Astrocyte of the spinal cord (primary cell): ENCODE data around the gene PRXL2B.
"Not testable (repeated sequence)": the region's sequence is repeated elsewhere in the genome, so short reads cannot be mapped to it uniquely, and the experiment has no call there.

Experiments used
- DNase-seq: peaks from one replicate; pipeline ENCODE4 v3.0.0; 2011; ENCODE audit warnings: low read depth, low spot score
- H3K4me3 ChIP-seq: 2 replicates; pipeline ENCODE4 v1.5.1; 2011; ENCODE audit warnings: low read depth, mild to moderate bottlenecking, low read length, moderate library complexity
- in situ Hi-C: cut with HindIII; loops from 2 replicates; pipeline ENCODE4 v1.10.0; 2017; ENCODE audit warnings: low sequenced_read_pairs
- TF ChIP-seq, protein P1 (sequence below): IDR thresholded peaks from 2 replicates; pipeline ENCODE4 v1.5.1; 2012; ENCODE audit warnings: low read depth, mild to moderate bottlenecking, low read length, inconsistent platforms

The PRXL2B gene

DNA sequence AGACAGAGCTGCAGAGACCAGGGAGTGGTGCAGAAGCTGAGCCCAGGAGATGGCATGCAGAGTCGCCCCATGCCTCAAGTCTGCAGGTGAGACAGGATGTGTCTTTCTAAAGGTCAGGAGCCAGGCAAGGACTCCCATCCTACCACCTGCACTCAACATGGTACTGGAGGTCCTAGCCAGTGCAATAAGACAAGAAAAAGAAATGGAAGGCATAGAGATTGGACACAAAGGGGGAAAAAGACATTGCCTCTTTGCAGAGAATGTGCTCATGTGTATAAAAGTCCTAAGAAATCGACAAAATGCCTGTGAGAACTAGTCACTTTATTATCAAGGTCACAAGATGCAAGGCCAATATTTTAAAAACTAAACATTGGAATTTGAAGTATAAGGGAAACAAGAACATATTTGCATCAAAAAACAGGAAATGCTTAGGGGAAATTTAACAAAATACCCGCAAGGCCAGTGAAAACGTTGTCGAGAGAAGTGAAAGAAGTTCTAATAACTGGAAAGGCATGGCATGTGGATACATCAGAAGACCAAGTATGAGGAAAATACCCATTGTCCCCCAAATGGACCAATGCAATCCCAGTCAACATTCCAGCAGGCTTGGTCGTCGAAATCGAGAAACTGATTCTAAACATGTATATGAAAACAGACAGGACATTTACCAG, 13.2 kb upstream of the PRXL2B start:
- in situ Hi-C loops, result no loop called here
- TF ChIP-seq, protein P1, sequence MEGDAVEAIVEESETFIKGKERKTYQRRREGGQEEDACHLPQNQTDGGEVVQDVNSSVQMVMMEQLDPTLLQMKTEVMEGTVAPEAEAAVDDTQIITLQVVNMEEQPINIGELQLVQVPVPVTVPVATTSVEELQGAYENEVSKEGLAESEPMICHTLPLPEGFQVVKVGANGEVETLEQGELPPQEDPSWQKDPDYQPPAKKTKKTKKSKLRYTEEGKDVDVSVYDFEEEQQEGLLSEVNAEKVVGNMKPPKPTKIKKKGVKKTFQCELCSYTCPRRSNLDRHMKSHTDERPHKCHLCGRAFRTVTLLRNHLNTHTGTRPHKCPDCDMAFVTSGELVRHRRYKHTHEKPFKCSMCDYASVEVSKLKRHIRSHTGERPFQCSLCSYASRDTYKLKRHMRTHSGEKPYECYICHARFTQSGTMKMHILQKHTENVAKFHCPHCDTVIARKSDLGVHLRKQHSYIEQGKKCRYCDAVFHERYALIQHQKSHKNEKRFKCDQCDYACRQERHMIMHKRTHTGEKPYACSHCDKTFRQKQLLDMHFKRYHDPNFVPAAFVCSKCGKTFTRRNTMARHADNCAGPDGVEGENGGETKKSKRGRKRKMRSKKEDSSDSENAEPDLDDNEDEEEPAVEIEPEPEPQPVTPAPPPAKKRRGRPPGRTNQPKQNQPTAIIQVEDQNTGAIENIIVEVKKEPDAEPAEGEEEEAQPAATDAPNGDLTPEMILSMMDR, result no peak
- DNase-seq, result no peak
- H3K4me3 ChIP-seq, result no peak overlapping the region

DNA sequence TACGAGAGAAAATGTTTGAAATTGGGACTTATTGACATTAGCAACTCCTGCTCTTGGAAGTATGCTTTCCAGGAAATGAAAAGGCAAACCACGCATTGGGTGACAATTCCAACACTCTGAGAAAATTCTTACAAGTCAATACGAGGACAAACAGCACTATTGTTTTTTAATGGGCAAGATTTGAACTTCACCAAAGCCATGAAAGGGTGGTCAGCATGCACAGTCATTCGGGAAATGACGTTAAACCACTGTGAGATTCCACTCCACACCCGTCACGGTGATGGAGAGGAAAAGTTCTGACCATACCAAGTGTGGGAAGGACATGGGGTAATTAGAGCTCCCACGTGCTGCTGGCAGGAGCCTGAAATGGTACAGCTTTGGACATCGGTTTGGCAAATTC, 12.2 kb upstream of the PRXL2B start:
- TF ChIP-seq, protein P1, result no peak

DNA sequence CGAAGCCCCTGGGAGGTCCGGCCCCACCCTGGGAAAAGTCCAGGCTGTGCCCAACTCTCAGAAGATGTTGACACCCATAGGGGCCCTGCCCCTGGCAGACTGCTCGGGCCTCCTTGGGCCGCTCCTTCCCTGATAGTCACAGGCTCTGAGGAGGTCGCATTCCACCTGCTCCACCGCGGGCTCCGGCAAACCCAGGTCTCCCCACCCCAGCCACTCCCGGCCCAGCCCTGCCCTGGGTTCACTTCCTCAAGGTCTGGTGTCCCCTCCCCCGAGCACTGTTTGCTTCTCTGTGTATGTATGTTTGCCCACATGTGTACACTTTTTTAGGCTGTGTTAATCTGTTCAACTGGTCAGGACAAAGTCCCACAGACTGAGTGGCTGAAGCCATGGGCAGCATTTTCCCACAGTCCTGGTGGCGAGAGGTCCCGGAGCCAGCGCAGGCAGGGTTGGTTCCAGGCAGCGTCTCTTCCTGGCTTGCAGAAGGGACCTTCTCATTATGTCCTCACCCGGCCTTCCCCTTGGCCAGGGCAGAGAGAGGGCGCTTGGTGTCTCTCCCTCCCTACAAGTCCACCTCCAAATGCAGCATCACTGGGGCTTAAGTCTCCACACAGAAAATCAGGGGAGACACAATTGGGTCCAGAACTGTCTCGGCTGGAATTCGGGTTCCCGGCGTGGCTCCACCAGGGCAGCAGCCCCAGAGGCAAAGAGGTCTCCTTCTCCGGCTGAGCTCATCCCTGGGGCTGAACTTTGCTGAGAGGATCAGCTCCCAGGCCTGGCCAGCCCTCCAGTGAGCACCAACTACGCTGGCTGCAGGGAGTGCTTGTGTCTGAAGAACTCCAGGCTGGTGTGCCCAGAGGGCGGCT, 10.5 kb upstream of the PRXL2B start:
- H3K4me3 ChIP-seq, result no peak overlapping the region
- in situ Hi-C loops, result no loop called here
- DNase-seq, result no peak
- TF ChIP-seq, protein P1, result no peak

More for the DNA sequence above, 12.2 kb upstream of the PRXL2B start:
- in situ Hi-C loops, result no loop called here
- no peak overlapping the region for H3K4me3 ChIP-seq
- DNase-seq, result no peak

DNA sequence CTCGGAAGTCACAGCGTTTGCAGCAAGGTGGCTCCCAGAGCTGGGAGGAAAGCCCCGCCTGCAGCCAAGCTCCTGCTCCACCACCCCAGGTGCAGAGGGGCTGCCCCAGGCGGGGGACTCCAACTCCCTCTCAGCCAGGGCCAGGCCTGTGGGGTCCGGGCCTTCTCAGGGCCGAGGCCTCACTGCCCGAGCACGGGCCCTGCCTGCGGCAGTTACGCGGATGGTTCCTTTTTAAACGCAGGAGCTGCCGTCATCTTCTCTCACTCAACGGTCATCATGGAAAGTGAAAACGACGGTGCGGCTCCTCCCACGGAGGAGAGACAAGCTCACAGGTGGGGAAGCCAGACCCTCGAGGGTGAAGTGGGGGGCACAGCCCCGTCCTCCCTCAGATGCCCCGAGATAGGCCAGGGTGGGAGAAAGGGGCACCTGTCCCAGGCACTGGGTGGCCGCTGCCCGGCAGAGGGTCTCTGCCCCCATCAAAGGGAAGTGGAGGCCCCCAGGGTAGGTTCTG, 9.0 kb upstream of the PRXL2B start:
- in situ Hi-C loops, DNase-seq, H3K4me3 ChIP-seq: not testable (repeated sequence)

DNA sequence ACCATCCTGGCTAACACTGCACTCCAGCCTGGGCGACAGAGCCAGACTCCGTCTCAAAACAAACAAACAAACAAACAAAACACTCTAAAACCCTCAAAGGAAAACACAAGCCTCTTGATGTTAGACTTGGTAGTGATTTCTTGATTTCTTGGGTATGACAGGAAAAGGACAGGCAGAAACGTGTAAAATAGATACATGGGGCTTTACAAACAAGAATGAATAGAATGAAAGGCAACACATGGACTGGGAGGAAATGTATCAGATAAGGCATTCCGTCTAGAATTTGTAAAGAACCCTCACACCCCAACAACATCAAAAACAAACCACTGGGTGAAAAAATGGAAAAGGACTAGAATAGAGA, 7.8 kb upstream of the PRXL2B start:
- no peak overlapping the region for H3K4me3 ChIP-seq
- in situ Hi-C loops, result no loop called here
- TF ChIP-seq, protein P1, result no peak

GRCh38 chr1:2580691-2581090, 5.9 kb upstream of the PRXL2B start:
- in situ Hi-C loops, result no loop called here
- TF ChIP-seq, protein P1, result no peak
- H3K4me3 ChIP-seq, result no peak overlapping the region
- DNase-seq, result no peak

More for the DNA sequence above, 7.8 kb upstream of the PRXL2B start:
- DNase-seq, result no peak

DNA sequence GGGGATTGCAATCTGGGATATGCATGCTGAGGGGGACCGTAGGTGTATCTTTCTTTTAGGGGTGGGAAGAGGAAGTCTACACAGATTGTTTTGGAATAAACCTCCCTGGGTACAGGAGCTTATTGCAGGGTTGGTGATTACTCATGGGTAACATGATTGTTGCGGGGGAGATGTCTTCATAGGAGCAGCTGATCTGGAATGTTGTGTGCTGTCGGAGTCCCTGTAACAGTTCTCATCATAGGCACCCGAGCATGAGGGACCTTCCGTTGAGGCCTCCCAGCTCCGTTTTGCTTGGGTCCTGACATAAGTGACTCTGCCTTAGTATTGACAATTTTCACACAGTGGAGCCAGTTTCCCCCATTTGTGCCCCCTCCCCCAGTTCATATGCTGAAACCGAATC, 4.2 kb upstream of the PRXL2B start:
- in situ Hi-C loops, result no loop called here

More for the DNA sequence above, 4.2 kb upstream of the PRXL2B start:
- TF ChIP-seq, protein P1, result no peak
- no peak for DNase-seq
- no peak overlapping the region for H3K4me3 ChIP-seq
